ENCODE results near the gene LBX2.

The LBX2 gene

GRCh38 chr2:74525717-74526648, 26.6 kb upstream of the LBX2 start, which contains the start of gene DQX1:
DQX1 (minus strand) TSS chr2:74526231; CDS start chr2:74525729, 502 bp downstream.
- DNase-seq (ENCODE audit: low read depth), result no peak

DNA sequence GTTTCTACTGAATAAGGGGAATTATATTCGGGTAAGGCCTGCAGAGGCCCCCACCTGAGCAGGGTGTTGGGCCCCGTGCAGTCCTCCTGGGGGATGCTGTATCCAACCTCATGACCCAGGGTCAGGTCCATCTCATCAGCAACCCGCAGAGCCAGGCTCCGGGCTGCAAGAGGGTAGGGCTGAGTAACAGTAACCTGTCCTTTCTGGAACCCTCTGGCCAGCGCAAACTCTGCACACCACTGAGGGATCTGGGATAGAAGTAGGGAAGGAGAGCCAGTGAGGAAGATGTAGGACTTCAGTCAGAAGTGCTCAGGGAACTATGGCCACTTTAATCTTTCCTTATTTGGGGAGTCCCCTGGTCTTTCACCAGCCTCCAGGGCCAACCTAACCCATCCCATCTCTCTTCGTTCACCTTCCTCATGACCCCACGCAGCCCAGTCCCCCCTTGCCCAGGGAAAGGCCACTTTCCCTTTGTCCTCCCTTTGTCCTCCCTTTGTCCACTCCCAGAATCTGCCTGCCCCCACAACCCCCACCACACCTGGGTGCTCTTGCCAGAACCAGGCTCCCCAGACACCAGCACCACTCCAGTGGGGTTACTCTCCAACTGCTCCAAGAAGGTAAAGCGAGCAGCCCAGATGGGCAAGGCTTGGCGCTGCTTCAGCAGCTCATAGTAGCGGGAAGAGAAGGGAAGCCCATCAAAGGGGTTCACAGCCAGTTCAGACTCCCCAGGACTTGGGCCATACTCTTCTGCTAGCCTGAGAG, 25.7 kb upstream of the LBX2 start:
- DNase-seq (ENCODE audit: low read depth), result no peak

DNA sequence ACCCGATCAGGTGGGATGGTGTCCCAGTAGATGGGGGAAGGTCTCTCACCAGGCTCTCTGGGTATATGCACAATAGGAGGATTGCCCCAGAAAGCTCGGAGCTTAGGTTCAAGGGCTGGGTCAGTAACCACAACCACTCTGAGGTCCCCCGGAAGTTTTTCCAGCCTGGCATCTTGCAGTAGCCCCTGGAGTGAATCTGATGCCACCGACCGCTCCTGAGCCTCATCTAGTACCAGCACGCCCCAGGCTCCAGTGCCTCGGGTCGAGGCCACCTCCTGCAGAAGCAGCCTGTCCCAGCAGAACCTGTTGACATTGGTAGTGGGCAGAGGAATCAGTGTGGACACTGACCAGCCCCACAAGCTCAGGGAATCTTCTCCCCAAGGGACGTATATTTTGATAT, 24.6 kb upstream of the LBX2 start:
- no peak for DNase-seq (ENCODE audit: low read depth)

GRCh38 chr2:74522516-74522915, 23.1 kb upstream of the LBX2 start:
- DNase-seq (ENCODE audit: low read depth), result no peak

DNA sequence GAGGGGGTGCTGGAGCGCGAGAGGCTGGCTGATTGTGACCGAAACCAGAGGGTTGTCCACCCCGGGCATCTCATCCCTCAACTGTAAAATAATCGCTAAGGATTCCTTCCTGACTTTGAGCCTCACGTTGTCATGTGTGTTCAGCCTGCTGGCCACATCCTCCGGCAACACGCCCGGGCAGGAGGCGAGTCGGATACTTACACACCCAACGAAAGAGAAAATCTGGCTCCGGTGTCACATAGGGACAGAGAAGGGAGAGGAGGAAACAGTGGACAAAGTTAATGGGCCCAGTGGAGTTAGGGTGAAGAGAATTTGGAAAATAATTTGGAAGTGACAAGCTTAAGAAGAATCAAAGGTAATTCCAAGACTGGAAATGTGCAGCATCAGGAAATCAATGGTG, 17.2 kb upstream of the LBX2 start:
- DNase-seq (ENCODE audit: low read depth), result no peak

DNA sequence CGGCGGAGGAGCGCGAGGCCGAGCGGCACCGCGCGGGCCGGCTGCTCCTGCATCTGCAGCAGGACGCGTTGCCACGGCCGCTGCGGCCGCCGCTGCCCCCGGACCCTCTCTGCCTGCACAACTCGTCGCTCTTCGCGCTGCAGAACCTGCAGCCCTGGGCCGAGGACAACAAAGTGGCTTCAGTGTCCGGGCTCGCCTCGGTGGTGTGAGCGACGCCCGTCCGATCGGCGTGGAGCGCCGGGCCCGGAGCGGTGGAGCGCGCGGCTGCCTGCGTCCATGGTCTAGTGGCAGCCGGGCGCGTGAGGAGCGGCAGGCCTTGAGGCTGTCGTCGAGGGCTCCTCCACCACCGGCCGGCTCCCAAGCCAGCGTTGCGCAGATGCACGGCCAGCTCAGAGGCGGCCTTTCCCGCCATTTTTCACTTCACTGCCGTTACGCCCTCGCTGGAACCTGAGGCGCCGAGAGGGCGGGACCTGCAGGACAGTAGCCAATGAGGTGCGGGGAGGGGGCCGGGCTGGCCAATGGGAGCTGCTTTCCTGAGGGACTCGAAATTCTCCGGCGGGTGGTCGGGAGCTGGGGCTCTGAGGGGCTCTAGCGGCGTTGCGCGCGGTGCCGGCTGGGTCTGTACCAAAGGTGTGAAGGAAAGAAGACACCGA, 16.7 kb upstream of the LBX2 start:
- peak; percentile 56 for DNase-seq (ENCODE audit: low read depth)

DNA sequence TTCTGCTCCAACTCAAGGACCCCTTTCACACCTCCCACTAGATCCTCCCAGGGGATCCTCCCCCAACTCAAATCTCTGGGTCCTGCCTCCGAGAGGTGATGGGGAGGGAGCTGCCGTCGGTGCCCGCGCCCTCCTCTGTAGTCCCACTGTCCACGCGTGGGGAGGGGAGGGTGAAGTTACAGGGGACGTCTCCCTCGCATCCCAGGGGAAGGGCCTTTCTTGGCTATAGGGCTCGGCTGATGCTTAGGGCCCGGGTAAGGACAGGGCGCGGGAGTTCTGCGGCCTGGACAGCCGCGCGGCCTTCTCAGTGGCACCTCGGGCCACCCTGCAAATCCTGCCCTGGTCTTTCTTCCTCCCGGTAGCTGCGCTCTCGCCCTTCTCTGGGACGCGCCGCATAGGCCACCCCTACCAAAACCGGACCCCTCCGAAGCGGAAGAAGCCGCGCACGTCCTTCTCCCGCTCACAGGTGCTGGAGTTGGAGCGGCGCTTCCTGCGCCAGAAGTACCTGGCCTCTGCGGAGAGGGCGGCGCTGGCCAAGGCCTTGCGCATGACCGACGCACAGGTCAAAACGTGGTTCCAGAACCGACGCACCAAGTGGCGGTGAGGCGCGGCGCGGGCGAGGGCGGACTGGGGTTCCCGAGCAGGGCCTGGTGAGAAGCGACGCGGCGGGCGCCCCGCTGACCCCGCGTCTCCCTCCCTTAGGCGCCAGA, 16.0 kb upstream of the LBX2 start:
- DNase-seq (ENCODE audit: low read depth), result no peak

- no peak for DNase-seq (ENCODE audit: low read depth)
Observed at GRCh38 chr2:74514368-74515270, 15.2 kb upstream of the LBX2 start, which contains the start of gene TLX2. TLX2 (plus strand) TSS chr2:74514450; CDS start chr2:74514807, 357 bp downstream.

- no peak for DNase-seq (ENCODE audit: low read depth)
Observed at GRCh38 chr2:74513605-74514367, 14.4 kb upstream of the LBX2 start.

GRCh38 chr2:74512744-74513604, 13.6 kb upstream of the LBX2 start:
- DNase-seq (ENCODE audit: low read depth), result no peak

DNA sequence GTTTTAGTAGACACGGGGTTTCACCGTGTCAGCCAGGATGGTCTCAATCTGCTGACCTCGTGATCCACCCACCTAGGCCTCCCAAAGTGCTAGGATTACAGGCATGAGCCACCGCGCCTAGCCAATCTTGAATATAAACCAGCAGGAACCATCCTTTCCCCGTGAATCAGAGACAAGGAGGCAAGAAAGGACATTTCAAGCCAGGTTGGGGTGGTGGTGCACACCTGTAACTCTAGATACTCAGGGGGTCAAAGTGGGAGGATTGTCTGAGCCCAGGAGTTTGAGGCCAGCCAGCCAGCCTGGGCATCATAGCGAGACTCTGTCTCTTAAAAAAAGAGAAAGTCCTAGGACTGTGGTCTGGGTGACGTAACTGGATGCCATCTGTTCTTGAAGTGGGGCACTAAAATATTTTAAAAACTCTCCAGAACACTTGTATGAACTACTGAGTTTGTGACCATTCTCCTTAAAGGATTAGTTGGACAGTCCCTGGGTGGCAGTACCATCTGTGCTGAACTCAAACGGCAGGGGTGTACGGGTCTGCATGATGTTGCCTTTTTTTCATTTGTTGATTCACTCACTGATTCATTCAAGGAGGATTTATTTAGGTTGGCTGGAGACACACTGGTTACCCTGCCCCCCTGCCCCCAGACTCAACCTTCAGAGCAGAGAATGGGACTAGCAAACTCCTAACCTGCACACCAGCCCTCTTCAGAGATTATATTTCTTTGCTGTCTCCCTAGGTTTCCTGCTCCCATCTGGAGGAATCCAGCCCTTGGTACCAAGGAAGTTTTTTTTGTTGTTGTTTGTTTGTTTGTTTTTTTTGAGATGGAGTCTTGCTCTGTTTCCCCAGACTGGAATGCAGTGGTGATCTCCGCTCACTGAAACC, 11.9 kb upstream of the LBX2 start:
- no peak for DNase-seq (ENCODE audit: low read depth)

DNA sequence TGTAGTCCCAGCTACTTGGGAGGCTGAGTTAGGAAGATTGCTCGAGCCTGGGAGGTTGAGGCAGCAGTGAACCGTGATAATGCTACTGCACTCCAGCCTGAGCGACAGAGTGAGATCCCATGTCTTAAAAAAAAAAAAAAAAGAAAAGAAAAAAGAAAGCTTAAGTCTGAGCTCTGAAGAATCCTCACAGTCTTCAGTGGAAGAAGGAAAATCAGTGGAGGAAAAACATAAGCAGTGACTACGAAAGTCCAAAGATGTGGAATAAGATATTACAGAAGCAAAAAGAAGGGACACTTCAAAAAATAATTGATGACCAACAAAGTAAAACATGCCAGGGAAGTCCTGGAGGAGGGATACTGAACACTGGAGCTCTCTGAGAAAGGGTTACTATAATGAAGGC, 10.9 kb upstream of the LBX2 start:
- no peak for DNase-seq (ENCODE audit: low read depth)

DNA sequence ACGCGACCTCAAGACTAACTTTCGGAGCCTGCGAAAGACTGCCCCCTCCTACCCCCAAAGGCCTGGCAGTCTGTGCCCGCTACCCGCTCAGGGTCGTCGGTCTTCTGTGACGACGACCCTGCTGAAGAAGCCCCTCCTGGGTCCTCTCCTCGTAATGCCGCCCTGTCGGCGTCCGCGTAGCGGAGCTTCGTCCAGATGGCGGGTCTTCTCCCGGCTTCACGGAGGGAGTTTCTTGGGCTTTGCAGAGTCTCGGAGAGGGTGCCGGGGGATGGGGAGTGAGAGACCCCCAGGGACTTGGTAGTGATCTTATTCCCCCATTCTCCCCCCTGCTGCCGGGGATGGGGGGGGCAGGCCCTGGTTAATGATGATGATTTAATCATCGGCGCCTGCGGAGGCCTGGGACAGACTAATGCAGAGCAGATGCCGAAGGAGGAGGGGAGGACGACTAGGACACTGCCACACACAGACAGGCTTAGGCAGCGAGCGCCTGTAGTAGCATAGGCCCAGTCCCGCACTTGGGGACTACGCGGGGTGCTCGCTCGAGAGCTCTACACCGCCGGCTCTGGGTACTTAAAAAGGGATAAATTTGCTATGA, 8.6 kb upstream of the LBX2 start:
- no peak for DNase-seq (ENCODE audit: low read depth)

GRCh38 chr2:74507145-74507925, 7.9 kb upstream of the LBX2 start, which contains the start of gene PCGF1:
PCGF1 (minus strand) TSS chr2:74507695; CDS start chr2:74507668, 27 bp downstream.
- DNase-seq (ENCODE audit: low read depth), result peak; percentile 99

DNA sequence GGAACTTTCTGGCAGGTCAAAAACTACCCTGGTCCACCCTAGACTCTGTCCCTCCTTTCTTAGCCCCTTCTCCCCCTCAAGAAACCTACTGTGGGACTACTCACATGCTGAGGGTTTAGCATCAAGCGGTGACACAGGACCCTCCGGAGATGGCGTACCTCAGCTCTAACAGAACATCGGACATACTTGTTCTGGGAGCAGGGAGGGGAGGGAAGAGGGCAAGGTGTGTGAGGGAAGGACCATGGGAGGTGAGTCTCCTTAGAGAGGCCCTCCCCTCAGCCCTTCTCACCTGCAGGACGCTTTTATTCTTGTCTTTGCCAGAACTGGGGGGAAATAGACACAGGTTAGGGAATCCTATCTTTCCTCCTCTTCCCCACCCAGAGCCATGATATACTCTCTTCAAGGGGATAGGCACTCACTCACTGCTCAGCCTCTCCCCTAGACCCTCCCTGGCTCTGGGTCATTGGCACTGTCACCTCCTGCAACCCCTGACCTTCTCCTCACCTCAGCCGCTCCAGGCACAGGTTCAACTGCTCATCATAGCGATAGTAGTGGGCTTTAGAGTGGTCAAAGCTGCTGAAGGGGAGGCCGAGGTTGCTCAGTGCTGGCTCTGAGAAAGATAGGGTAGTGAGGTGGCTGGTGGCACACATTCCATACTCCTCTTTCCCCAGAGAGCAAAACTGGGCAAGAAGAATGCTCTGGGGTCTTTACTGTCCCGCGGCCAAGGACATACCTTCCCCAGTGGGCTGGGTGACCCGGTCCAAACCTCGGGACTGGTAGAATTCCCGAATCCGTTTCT, 6.2 kb upstream of the LBX2 start:
- no peak for DNase-seq (ENCODE audit: low read depth)

- DNase-seq (ENCODE audit: low read depth), result no peak
Observed at GRCh38 chr2:74504591-74504990, 5.2 kb upstream of the LBX2 start.
